Lower leg skin (tissue), 3 donors: ENCODE results near the gene CRTC1.

Experiments used
- POLR2A ChIP-seq, 2 donors: fragments of 450-650 bp; IDR thresholded peaks; one replicate each; pipeline ENCODE4 v1.6.1; 2016 to 2017; ENCODE audit warnings: antibody characterized with exemption in 2 of 2, mild to moderate bottlenecking in 1 of 2, moderate library complexity in 1 of 2
- TF ChIP-seq, protein P1 (sequence below), 3 donors: fragments of 450-650 bp; IDR thresholded peaks; one replicate each; pipeline ENCODE4 v1.5.1; 2016; ENCODE audit warnings: antibody characterized with exemption in 3 of 3, mild to moderate bottlenecking in 3 of 3, moderate library complexity in 2 of 3

DNA sequence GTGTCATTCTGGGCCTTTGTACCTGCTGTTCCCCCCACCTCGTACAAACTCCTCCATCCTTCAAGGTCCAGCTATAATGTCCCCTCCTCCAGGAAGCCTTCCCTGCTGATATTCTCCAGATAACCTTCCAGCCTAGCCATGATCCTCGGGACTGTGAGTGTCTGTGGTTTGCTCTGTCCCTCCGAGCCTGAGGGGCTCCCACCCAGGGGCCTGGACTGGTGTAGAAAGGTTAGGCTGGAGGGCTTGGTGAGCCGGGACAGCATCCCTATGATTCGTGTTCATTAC is 110.5 kb downstream of the CRTC1 start:
- TF ChIP-seq, protein P1, sequence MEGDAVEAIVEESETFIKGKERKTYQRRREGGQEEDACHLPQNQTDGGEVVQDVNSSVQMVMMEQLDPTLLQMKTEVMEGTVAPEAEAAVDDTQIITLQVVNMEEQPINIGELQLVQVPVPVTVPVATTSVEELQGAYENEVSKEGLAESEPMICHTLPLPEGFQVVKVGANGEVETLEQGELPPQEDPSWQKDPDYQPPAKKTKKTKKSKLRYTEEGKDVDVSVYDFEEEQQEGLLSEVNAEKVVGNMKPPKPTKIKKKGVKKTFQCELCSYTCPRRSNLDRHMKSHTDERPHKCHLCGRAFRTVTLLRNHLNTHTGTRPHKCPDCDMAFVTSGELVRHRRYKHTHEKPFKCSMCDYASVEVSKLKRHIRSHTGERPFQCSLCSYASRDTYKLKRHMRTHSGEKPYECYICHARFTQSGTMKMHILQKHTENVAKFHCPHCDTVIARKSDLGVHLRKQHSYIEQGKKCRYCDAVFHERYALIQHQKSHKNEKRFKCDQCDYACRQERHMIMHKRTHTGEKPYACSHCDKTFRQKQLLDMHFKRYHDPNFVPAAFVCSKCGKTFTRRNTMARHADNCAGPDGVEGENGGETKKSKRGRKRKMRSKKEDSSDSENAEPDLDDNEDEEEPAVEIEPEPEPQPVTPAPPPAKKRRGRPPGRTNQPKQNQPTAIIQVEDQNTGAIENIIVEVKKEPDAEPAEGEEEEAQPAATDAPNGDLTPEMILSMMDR (IDR thresholded peaks at IDR 0.05) = no peak
- TF ChIP-seq POLR2A (IDR thresholded peaks at IDR 0.05) = no peak
